ENCODE results near the gene NACC2.
"Not testable (repeated sequence)": the region's sequence is repeated elsewhere in the genome, so short reads cannot be mapped to it uniquely, and the experiment has no call there.

Gene NACC2

GRCh38 chr9:136081113-136081825 lies 13.8 kb downstream of the NACC2 start:
- DNase-seq: peak; percentile 19

- peak; percentile 1 for DNase-seq
Observed at GRCh38 chr9:136080716-136081112, 14.4 kb downstream of the NACC2 start.

- no peak for DNase-seq
Observed at GRCh38 chr9:136079916-136080246, 15.2 kb downstream of the NACC2 start.

- DNase-seq: peak; percentile 7
Observed at GRCh38 chr9:136079211-136079915, 15.7 kb downstream of the NACC2 start.

- DNase-seq: peak; percentile 1
Observed at GRCh38 chr9:136078498-136079011, 16.5 kb downstream of the NACC2 start.

GRCh38 chr9:136078024-136078423 lies 17.1 kb downstream of the NACC2 start:
- DNase-seq: no peak

- DNase-seq: no peak
Observed at GRCh38 chr9:136077491-136077890, 17.6 kb downstream of the NACC2 start.

GRCh38 chr9:136075881-136076678 lies 19.0 kb downstream of the NACC2 start:
- DNase-seq: no peak

- DNase-seq: peak; percentile 0
Observed at GRCh38 chr9:136075134-136075841, 19.8 kb downstream of the NACC2 start.

- no peak for DNase-seq
Observed at GRCh38 chr9:136074706-136075105, 20.4 kb downstream of the NACC2 start.

GRCh38 chr9:136062657-136063439 lies 32.2 kb downstream of the NACC2 start:
- DNase-seq: no peak

- not testable (repeated sequence) for DNase-seq
Observed at GRCh38 chr9:136061916-136062315, 33.2 kb downstream of the NACC2 start.

GRCh38 chr9:136061405-136061804 lies 33.7 kb downstream of the NACC2 start:
- DNase-seq: no peak

GRCh38 chr9:136060671-136061371 lies 34.3 kb downstream of the NACC2 start:
- no peak for DNase-seq

GRCh38 chr9:136059851-136060670 lies 35.0 kb downstream of the NACC2 start:
- no peak for DNase-seq

- DNase-seq: no peak
Observed at GRCh38 chr9:136059321-136059791, 35.7 kb downstream of the NACC2 start.

GRCh38 chr9:136058801-136059302 lies 36.2 kb downstream of the NACC2 start:
- DNase-seq: no peak

GRCh38 chr9:136058084-136058483 lies 37.0 kb downstream of the NACC2 start:
- DNase-seq: no peak

- no peak for DNase-seq
Observed at GRCh38 chr9:136057236-136058081, 37.6 kb downstream of the NACC2 start.
